ENCODE data around the gene YPEL2.
"Not testable (repeated sequence)": the region's sequence is repeated elsewhere in the genome, so short reads cannot be mapped to it uniquely, and the experiment has no call there.

The YPEL2 gene

GRCh38 chr17:59331129-59331928 lies at the start of gene YPEL2:
YPEL2 (plus strand) TSS chr17:59331655; CDS start chr17:59353410, 21,755 bp downstream.
- DNase-seq (ENCODE audit: low spot score) = peak; percentile 96
- TF ChIP-seq CTCF (IDR thresholded peaks at IDR 0.05; ENCODE audit: borderline replicate concordance, control extremely low read depth, extremely low read depth, insufficient read depth, missing control alignments) = no peak
- in situ Hi-C loops (cut with MboI; ENCODE audit: low sequenced_read_pairs, unreplicated experiment) = no loop called here

- in situ Hi-C loops (cut with MboI; ENCODE audit: low sequenced_read_pairs, unreplicated experiment) = no loop called here
- TF ChIP-seq CTCF (IDR thresholded peaks at IDR 0.05; ENCODE audit: borderline replicate concordance, control extremely low read depth, extremely low read depth, insufficient read depth, missing control alignments) = no peak
- no peak for DNase-seq (ENCODE audit: low spot score)
Observed at GRCh38 chr17:59284317-59284716, 47.1 kb upstream of the YPEL2 start.

GRCh38 chr17:59287452-59287851 lies 44.0 kb upstream of the YPEL2 start:
- in situ Hi-C loops (cut with MboI; ENCODE audit: low sequenced_read_pairs, unreplicated experiment) = no loop called here
- TF ChIP-seq CTCF (IDR thresholded peaks at IDR 0.05; ENCODE audit: borderline replicate concordance, control extremely low read depth, extremely low read depth, insufficient read depth, missing control alignments) = no peak
- no peak for DNase-seq (ENCODE audit: low spot score)

- TF ChIP-seq CTCF (IDR thresholded peaks at IDR 0.05; ENCODE audit: borderline replicate concordance, control extremely low read depth, extremely low read depth, insufficient read depth, missing control alignments) = no peak
- in situ Hi-C loops (cut with MboI; ENCODE audit: low sequenced_read_pairs, unreplicated experiment) = no loop called here
- no peak for DNase-seq (ENCODE audit: low spot score)
Observed at GRCh38 chr17:59287891-59288290, 43.6 kb upstream of the YPEL2 start.

GRCh38 chr17:59289981-59290301 lies 41.5 kb upstream of the YPEL2 start:
- TF ChIP-seq CTCF (IDR thresholded peaks at IDR 0.05; ENCODE audit: borderline replicate concordance, control extremely low read depth, extremely low read depth, insufficient read depth, missing control alignments) = no peak
- no peak for DNase-seq (ENCODE audit: low spot score)
- in situ Hi-C loops (cut with MboI; ENCODE audit: low sequenced_read_pairs, unreplicated experiment) = no loop called here

GRCh38 chr17:59290302-59290998 lies 41.0 kb upstream of the YPEL2 start:
- DNase-seq (ENCODE audit: low spot score); in situ Hi-C loops (cut with MboI; ENCODE audit: low sequenced_read_pairs, unreplicated experiment): not testable (repeated sequence)

GRCh38 chr17:59292174-59292523 lies 39.3 kb upstream of the YPEL2 start:
- in situ Hi-C loops (cut with MboI; ENCODE audit: low sequenced_read_pairs, unreplicated experiment) = no loop called here
- TF ChIP-seq CTCF (IDR thresholded peaks at IDR 0.05; ENCODE audit: borderline replicate concordance, control extremely low read depth, extremely low read depth, insufficient read depth, missing control alignments) = no peak
- no peak for DNase-seq (ENCODE audit: low spot score)
